Heart left ventricle (tissue), 16 donors: Measurements from ENCODE around the gene LYZL1. TPM values are rescaled to one million over a fixed set of nuclear protein-coding genes. Genes with fewer than 3 reads are reported as not detected.
A peak's percentile ranks its signal among the peaks of the same experiment; 100 is the strongest.
"Not testable (repeated sequence)": the region's sequence is repeated elsewhere in the genome, so short reads cannot be mapped to it uniquely, and the experiment has no call there.

Experiments used
- ATAC-seq, 4 donors: fragments of 200-7000 bp; cut with Tn5 transposase; one replicate each; pipeline ENCODE4 v1.9.1; 2020 to 2022; ENCODE audit warnings: moderate library complexity in 4 of 4, mild to moderate bottlenecking in 3 of 4, moderate number of reproducible peaks in 1 of 4
- DNase-seq, 5 donors: peaks; one replicate each; pipeline ENCODE4 v3.0.0-alpha.2; 2020
- H3K27ac ChIP-seq, 12 donors: fragments of 200-600 bp; sonication (generic) in 4 of 12; one replicate each; pipeline versions ENCODE4 v1.5.0 to v1.8.0; 2016 to 2022; ENCODE audit warnings: mild to moderate bottlenecking in 2 of 12
- H3K27me3 ChIP-seq, 9 donors: fragments of 200-600 bp; sonication (generic) in 2 of 9; one replicate each; pipeline versions ENCODE4 v1.5.1 to v1.8.0; 2016 to 2022; ENCODE audit warnings: mild to moderate bottlenecking in 3 of 9
- H3K36me3 ChIP-seq, 9 donors: fragments of 200-600 bp; sonication (generic) in 2 of 9; one replicate each; pipeline versions ENCODE4 v1.5.0 to v1.8.0; 2018 to 2022; ENCODE audit warnings: mild to moderate bottlenecking in 2 of 9
- H3K4me1 ChIP-seq, 12 donors: fragments of 200-600 bp; sonication (generic) in 4 of 12; one replicate each; pipeline versions ENCODE4 v1.5.0 to v1.8.0; 2016 to 2022; ENCODE audit warnings: mild to moderate bottlenecking in 3 of 12
- H3K4me3 ChIP-seq, 12 donors: fragments of 200-600 bp; sonication (generic) in 4 of 12; one replicate each; pipeline versions ENCODE4 v1.5.0 to v1.8.0; 2017 to 2022; ENCODE audit warnings: mild to moderate bottlenecking in 9 of 12, moderate library complexity in 4 of 12
- H3K9me3 ChIP-seq, 12 donors: fragments of 200-600 bp; sonication (generic) in 4 of 12; one replicate each; pipeline versions ENCODE4 v1.5.0 to v1.8.0; 2016 to 2022; ENCODE audit warnings: mild to moderate bottlenecking in 1 of 12
- CTCF ChIP-seq, 12 donors: fragments of 200-600 bp; sonication (generic) in 4 of 12; IDR thresholded peaks; one replicate each; pipeline versions ENCODE4 v1.5.0 to v1.8.0; 2018 to 2022; ENCODE audit warnings: antibody characterized with exemption in 12 of 12, mild to moderate bottlenecking in 5 of 12
- POLR2A ChIP-seq, 2 donors: fragments of 450-650 bp; IDR thresholded peaks; one replicate each; pipeline ENCODE4 v1.6.1; 2017; ENCODE audit warnings: antibody characterized with exemption in 2 of 2, mild to moderate bottlenecking in 2 of 2, moderate library complexity in 2 of 2
- WGBS, 4 donors: extraction: QIAGEN DNeasy Blood & Tissue Kit in 2 of 4; methylation state at CpG; one replicate each; pipeline versions ENCODE4 v1.1.5 to v1.1.7; 2013 to 2018; 5-methylcytosine and 5-hydroxymethylcytosine counted together
- intact Hi-C, 10 donors: fragments of 100-400 bp; cut with DNase I; formaldehyde crosslinking; loops; one replicate each; pipeline versions ENCODE4 v1.11.1 to v1.14.2; 2022
- long read RNA-seq, 3 donors: library from polyadenylated mRNA; unstranded; transcript quantifications; one replicate each; pipeline ENCODE4 v2.0.0, GENCODE V29; 2020 to 2021
- polyA plus RNA-seq, 2 donors: library from polyadenylated mRNA; stranded (reverse); fragments of 200-250 nt; gene quantifications; one replicate each; pipeline ENCODE4 v1.2.3, GENCODE V29; 2013
- total RNA-seq, 9 donors: library from RNA; depleted of rRNA in 2 of 9; stranded (reverse); fragments of >200 nt in 2 of 9; fragmentation: NEBNext Ultra II Directional in 3 of 9; extraction: Animal tissue kit (Norgen Biotek cat#: 25700) in 3 of 9; gene quantifications; one replicate each; pipeline versions ENCODE4 v1.1.0 to v1.2.4, GENCODE V29; 2016 to 2023
- donor health status: ischemic (EF 13 %, LVEDD 7.1; RV severe dilation, severe dysfunction).
- donor health status: healthy with polysubstance abuse.
- donor health status: DM: no; HTN: yes; CAD: no.
- donor health status: DM: no; HTN: no; CAD: no.
- donor health status: ischemic (EF 25% LVEDD 6.9; RV normal size, moderate dysfunction).
- donor health status: ischemic (EF 25% LVEDD 5.7; RV mildly dilated, moderate dysfunction).
- donor health status: healthy.
- donor health status: DM: yes; HTN: yes; CAD: no.
- donor health status: ischemic (EF 35%, LVEDD 5.7; RV mildly dilated, moderate dysfunction).
- donor health status: nonischemic (EF 11% LVEDD 7.7; RV severe dilation, severe dysfunction).
- donor health status: DM: yes; HTN: yes; CAD: no.
- donor health status: PGD.
- donor health status: ischemic (EF 29% LVEDD 5.4; RV normal size, mild dysfunction).
- donor health status: nonischemic (EF 23%, LVEDD 6.1; RV moderate dilation, normal function).

The LYZL1 gene
- total RNA-seq (not detected), polyA plus RNA-seq (not detected)
- long read RNA-seq, donor 1 = 0 reads
- long read RNA-seq, donor 2 = 0 reads
- long read RNA-seq, donor 3 = 0 reads

- not testable (repeated sequence) for H3K27ac ChIP-seq, H3K4me1 ChIP-seq, DNase-seq, H3K9me3 ChIP-seq, H3K27me3 ChIP-seq, ATAC-seq, H3K36me3 ChIP-seq, H3K4me3 ChIP-seq
- WGBS, 4 donors = 85 to 90% (median 88%) methylated on average over 6 of the region's 6 CpGs
- intact Hi-C loops = loop anchor here in 1 of 10 donors (10.0 kb wide), 1 partner anchor 1354 kb away; no protein-coding TSS in a partner anchor
Observed at GRCh38 chr10:29288906-29289305, at the start of gene LYZL1. LYZL1 (plus strand) TSS chr10:29289070; CDS start chr10:29291868, 2,798 bp downstream.

GRCh38 chr10:29239569-29240472, 49.0 kb upstream of the LYZL1 start:
- DNase-seq (peak in 1 of 5 donors; percentile 31), ATAC-seq (peak in 2 of 4 donors; percentile 42 to 60)
- TF ChIP-seq POLR2A (IDR thresholded peaks at IDR 0.05) (no peak), CTCF (IDR thresholded peaks at IDR 0.05) (peak; percentile 18 to 52 (median 34))
- H3K27me3 ChIP-seq = no peaks in the 10 kb centered on the region
- H3K9me3 ChIP-seq = no peaks in the 10 kb centered on the region
- no peak overlapping the region for H3K4me3 ChIP-seq
- H3K36me3 ChIP-seq = no peaks in the 10 kb centered on the region
- 67 to 86% (median 80%) methylated on average over 15 of the region's 15 CpGs for WGBS, 4 donors
- H3K27ac ChIP-seq = no peak overlapping the region
- intact Hi-C loops = loop anchor here in 3 of 10 donors (2.0 to 10.0 kb wide), 4 partner anchors 62 to 578 kb away; no protein-coding TSS in a partner anchor
- no peaks in the 10 kb centered on the region for H3K4me1 ChIP-seq

- 78 to 84% (median 80%) methylated on average over 15 of the region's 15 CpGs for WGBS, 4 donors
- Histone ChIP-seq H3K9me3 (no peaks in the 10 kb centered on the region), H3K4me3 (no peak overlapping the region), H3K36me3 (no peaks in the 10 kb centered on the region), H3K27ac (no peak overlapping the region), H3K27me3 (no peaks in the 10 kb centered on the region), H3K4me1 (no peaks in the 10 kb centered on the region)
- ATAC-seq (no peak), DNase-seq (no peak)
- intact Hi-C loops = loop anchor here in 1 of 10 donors (2.0 to 5.0 kb wide), 2 partner anchors 64 to 579 kb away; no protein-coding TSS in a partner anchor
- no peak for TF ChIP-seq POLR2A (IDR thresholded peaks at IDR 0.05)
- TF ChIP-seq CTCF (IDR thresholded peaks at IDR 0.05) = no peak
Observed at GRCh38 chr10:29240986-29241660, 47.7 kb upstream of the LYZL1 start.

- DNase-seq = no peak
- H3K4me1 ChIP-seq = no peaks in the 10 kb centered on the region
- intact Hi-C loops = loop anchor here in 1 of 10 donors (2.0 to 5.0 kb wide), 2 partner anchors 63 to 580 kb away; no protein-coding TSS in a partner anchor
- no peak overlapping the region for H3K27ac ChIP-seq
- no peaks in the 10 kb centered on the region for H3K9me3 ChIP-seq
- no peak overlapping the region for H3K4me3 ChIP-seq
- no peaks in the 10 kb centered on the region for H3K27me3 ChIP-seq
- H3K36me3 ChIP-seq = no peaks in the 10 kb centered on the region
- ATAC-seq = no peak
- TF ChIP-seq POLR2A (IDR thresholded peaks at IDR 0.05) (no peak), CTCF (IDR thresholded peaks at IDR 0.05) (no peak)
Observed at GRCh38 chr10:29241925-29242324, 46.9 kb upstream of the LYZL1 start.
